GM21423 (cell line): ENCODE data around the gene MGAT4D.
"Not testable (repeated sequence)": the region's sequence is repeated elsewhere in the genome, so short reads cannot be mapped to it uniquely, and the experiment has no call there.

Experiments
- ATAC-seq: cut with Tn5 transposase; IDR thresholded peaks from one replicate; pipeline ENCODE4 v1.9.1; 2021; ENCODE audit warnings: mild to moderate bottlenecking, moderate library complexity; ENCODE audit not compliant: unreplicated experiment

Gene MGAT4D

DNA sequence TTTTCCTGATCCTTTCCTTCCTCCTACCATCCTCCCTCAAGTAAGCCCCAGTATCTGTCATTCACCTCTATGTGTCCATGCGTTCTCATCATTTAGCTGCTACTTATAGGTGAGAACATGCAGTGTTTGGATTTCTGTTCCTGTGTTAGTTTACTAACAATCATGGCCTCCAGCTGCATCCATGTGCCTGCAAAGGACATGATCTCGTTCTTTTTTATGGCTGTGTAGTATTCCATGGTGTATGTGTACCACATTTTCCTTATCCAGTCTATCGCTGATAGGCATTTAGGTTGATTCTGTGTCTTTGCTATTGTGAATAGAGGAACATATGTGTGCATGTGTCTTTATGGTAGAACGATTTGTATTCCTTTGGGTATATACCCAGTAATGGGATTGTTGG is 53.7 kb downstream of the MGAT4D start:
- not testable (repeated sequence) for ATAC-seq

DNA sequence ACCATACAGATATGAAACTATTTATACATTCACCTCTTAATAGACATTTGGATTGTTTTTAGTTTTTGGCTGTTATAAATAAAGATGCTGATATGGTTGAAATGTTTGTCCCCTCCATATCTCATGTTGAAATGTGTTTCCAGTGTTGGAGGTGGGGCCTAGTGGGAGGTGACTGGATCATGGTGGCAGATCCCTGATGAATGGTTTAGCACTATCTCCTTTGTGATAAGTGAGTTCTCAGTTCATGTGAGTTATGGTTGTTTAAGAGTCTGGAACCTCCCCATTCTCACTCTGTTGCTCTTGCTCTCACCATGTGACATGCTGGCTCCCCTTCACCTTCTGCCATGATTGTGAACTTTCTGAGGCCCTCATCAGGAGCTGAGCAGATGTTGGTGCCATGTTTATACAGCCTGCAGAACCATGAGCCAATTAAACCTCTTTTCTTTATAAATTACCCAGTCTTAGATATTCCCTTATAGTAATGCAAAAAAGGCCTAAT is 58.4 kb downstream of the MGAT4D start:
- no peak for ATAC-seq

DNA sequence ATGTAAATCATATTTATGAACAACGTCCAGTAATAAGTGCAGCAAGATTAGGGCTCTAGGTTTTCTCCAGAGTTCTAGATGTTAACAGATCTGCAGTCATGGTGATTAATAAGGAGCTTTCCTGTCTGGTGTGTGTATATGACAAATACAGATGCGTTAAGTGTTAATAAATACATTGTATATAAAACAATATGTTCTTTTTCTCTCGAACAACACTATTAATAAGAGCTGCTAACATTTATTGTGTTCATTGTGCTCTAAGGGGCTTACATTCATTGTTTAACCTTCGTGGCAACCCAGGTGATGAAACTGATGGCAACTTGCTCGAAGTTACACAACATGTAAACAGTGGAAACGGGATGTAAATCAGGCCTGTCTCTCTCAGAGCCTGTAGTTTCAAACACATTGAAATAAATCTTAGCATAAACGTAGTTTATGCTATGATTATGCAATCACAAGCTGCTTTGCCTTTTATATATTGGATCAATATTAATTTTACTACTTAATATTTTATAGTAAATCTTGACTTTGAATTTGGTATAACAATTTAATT is 70.1 kb downstream of the MGAT4D start:
- ATAC-seq, result no peak

DNA sequence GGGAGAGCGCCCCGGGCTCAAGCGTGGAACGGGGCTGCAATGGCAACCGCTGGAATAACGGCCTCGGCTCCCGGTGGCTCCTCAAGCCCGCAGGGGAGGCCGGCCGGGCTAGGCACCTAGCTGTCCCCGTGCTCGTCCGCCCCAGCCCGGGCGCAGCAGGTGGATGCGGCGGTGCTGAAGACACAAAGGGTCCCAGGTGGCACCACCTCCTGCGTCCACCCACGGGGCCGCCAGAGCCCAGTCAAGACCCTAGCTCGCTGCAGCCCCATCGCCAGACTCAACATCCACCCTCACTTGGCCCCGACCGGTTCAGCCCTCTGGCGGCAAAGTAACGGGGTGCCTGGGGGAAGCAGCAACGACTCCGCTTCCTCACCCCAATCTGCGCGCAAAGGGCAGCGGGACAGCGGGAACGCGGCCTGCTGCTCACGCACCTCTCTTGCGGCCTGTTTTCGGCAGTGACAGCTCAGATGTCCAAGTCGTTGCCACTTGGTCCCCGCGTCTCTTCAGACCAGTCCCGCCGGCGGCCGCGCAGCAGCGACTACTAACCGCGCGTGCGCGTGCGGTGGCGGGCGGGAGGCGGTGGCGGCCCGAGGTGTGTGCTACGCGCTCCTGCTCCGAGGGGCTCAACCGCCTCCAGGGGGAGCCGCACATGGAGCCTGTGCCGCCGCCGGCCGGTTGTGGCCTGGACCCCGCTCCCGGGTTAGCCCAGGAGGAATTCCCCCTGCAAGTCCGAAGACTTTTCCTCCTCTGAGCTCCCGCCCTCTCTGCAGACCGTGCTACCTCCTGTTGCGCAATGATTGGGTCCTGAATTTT is 70.8 kb downstream of the MGAT4D start, which contains the start of gene CLGN:
Gene CLGN (minus strand): TSS at position 543 of the 813 bp plus-strand sequence. CDS start 14,570 bp downstream, outside the sequence.
- ATAC-seq, result peak; percentile 74

DNA sequence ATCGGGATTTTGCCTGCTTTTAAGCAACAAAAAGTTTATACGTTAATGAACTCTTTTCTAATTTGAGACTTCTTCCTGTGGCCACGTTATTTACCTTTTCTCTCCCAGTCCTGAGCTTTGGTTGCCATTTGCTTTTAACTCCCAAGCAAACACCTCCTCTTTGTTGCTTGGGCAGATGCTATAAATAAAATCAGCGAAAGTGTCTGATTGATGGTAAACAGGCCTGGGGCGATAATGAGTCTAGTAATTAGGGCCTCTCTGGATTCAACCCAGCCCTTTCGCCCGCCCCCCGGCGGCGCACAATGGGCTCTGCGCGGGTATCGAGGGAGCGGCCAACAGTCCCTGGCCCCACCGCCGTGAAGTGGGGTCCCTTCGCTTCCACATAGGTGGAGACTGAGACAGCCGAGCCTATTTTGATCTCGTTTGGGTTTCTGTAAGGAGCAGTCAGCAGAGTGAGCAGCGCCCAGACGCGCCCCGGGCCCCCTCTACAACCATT is 71.4 kb downstream of the MGAT4D start:
- peak; percentile 8 for ATAC-seq

DNA sequence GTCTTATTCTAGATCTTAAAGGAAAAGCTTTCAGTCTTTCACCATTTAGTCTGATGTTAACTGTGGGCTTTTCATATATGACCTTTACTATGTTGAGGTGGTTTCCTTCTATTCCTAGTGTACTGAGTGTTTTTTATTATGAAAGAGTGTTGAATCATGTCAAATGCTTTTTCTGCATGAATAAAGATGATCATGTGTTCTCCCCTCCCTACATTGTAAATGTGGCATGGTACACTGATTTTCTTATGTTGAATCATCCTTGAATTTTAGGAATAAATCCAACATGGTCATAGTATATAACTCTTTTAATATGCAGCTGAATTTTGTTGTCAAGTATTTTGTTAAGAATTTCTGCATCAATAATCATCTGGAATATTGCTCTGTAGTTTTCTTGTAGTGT is 75.0 kb downstream of the MGAT4D start:
- no peak for ATAC-seq

DNA sequence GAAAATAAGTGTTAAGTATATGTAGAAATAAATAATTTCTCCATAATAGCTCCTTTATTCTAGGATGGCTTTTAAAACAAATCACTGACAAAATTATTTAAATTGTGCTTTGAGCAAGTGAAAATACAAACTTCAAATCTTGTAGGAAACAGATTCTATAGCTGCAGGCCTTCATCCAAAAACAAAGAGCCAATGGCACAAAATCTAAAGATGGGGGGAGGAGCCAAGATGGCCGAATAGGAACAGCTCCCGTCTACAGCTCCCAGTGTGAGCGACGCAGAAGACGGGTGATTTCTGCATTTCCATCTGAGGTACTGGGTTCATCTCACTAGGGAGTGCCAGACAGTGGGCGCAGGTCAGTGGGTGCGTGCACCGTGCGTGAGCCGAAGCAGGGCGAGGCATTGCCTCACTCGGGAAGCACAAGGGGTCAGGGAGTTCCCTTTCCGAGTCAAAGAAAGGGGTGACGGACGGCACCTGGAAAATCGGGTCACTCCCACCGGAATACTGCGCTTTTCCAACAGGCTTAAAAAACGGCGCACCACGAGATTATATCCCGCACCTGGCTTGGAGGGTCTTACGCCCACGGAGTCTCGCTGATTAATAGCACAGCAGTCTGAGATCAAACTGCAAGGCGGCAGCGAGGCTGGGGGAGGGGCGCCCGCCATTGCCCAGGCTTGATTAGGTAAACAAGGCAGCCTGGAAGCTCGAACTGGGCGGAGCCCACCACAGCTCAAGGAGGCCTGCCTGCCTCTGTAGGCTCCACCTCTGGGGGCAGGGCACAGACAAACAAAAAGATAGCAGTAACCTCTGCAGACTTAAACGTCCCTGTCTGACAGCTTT is 84.7 kb downstream of the MGAT4D start:
- not testable (repeated sequence) for ATAC-seq

DNA sequence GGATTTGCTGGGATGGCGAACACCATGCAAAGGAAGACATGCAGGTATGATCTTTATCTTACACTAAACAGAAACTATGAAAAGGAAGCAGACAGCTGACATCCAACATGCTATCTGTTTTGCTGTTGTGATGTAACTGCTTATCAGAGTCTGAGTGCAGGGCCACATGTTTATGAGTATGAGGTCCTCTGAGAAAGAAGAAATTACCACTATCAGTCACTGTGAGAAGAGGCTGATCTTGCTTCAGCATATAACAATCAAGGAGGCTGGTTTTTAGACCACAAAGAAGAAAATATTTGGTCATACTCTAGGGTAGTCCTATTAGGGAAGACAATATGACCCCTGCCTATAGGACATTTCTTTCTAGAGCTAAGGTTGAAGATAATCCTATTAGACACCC is 89.1 kb downstream of the MGAT4D start:
- ATAC-seq, result no peak

DNA sequence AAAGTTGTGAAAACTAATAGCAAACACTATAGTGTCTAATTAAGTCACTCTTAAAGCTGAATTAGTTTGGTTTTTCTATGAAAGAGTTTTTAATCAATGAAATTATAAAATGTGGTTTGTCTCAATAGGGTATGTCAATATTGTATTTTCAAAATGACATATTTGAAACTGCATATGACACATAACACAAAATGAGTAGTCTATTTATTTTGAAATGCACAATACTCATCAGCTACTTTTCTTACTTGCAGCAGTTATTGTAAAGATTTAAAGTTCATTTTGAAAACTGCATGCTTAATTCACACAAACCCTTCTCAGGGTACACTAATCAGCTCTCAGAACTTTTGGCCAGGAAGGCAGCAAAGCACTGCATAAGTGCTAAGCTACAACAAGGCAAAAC is 91.8 kb downstream of the MGAT4D start:
- no peak for ATAC-seq

DNA sequence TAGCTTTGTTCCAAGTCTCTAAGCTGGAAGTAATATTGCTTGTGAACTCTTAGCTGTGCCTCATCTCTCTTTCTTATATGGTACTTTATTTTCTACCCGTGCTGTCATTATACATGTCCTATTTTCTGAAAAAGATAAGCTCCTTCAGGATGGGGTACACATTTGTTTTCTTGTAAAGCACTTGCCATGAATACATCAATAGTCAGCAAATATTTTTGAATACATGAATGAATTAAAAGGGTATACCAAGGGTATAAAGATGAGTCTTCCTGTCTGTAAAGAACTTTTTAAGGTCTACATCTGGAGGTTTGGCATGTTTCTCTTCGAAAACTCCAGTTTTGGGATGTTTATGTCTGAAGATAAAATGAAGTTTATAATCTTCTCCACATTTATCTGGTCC is 98.0 kb downstream of the MGAT4D start:
- ATAC-seq, result no peak

DNA sequence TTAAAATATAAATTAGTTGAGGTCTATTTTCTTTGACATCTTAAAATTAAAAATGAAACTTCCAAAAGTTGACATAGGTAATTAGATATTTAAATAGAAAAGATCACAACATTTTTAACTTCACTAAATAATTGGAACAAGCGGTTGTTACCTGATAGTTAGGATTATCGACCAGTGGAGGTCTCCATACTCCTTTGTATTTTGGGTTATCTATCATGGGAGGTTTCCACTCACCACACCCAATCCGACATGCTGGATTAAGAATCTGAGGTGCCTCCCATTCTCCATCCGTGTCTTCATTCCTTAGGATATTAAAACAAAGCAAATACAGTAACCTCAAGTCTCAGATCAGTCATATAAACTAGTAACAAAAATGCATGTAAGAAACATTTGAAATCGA is 102.4 kb downstream of the MGAT4D start:
- no peak for ATAC-seq
